Thyroid gland (tissue), 4 donors: ENCODE results near the gene CCM2.

Experiments
- POLR2A ChIP-seq, 2 donors: fragments of 450-650 bp; IDR thresholded peaks; one replicate each; pipeline ENCODE4 v1.6.1; 2017; ENCODE audit warnings: antibody characterized with exemption in 2 of 2, mild to moderate bottlenecking in 2 of 2, moderate library complexity in 1 of 2
- TF ChIP-seq, protein P1 (sequence below), 6 experiments: fragments of 200-600 bp in 3 of 6; fragments of 450-650 bp in 3 of 6; sonication (generic) in 3 of 6; IDR thresholded peaks; one replicate each; pipeline ENCODE4 v1.5.1; 2016 to 2019; ENCODE audit warnings: antibody characterized with exemption in 6 of 6, mild to moderate bottlenecking in 2 of 6, inconsistent platforms in 1 of 6, moderate library complexity in 1 of 6

DNA sequence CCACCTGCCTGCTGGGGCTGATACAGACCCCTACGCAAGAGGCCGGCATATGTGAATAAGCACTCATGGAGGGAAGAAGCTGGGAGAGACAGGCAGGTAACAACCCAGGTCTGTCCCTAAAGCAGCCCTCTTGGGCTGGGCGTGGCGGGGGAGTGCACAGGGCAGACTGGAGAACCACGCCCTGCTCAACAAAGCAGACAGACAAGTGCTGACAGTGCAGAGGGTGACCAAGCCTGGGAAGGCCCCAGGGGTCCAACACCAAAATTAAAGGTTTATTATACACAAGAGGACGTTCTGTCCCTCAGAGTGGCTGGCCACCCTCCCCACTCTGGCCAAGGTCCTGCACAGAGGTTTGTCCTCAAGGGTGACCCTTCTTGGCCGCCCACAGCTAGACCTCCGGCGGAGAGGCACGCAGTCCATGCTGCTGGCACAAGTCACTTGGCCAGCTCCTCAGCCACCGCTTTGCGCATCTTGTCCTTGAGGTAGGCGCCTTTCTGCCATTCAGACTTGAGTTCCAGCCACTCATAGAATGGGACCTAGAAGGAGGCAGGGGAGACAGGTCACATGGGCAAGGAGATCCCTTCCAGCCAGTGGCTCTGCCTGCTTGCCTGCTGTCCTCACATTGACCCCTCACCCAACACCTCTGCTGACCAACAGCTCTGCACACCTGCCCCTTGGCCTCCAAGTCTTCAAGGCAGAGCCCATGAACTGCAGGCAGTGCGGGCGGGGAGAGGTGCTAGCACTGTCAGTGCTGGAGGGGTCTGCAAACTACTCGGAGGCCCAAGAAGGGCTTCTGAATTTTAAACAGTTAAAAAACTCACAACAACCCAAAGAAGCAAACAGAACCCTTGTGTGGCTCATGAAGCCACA is 100.1 kb downstream of the CCM2 start:
- TF ChIP-seq, protein P1, sequence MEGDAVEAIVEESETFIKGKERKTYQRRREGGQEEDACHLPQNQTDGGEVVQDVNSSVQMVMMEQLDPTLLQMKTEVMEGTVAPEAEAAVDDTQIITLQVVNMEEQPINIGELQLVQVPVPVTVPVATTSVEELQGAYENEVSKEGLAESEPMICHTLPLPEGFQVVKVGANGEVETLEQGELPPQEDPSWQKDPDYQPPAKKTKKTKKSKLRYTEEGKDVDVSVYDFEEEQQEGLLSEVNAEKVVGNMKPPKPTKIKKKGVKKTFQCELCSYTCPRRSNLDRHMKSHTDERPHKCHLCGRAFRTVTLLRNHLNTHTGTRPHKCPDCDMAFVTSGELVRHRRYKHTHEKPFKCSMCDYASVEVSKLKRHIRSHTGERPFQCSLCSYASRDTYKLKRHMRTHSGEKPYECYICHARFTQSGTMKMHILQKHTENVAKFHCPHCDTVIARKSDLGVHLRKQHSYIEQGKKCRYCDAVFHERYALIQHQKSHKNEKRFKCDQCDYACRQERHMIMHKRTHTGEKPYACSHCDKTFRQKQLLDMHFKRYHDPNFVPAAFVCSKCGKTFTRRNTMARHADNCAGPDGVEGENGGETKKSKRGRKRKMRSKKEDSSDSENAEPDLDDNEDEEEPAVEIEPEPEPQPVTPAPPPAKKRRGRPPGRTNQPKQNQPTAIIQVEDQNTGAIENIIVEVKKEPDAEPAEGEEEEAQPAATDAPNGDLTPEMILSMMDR (IDR thresholded peaks at IDR 0.05) = no peak
- TF ChIP-seq POLR2A (IDR thresholded peaks at IDR 0.05) = no peak
